H1 (cell line): ENCODE measurements around the gene IFT122. TPM values are rescaled to one million over a fixed set of nuclear protein-coding genes. Genes with fewer than 3 reads are reported as not detected.

Source experiments
- GABPA ChIP-seq: IDR thresholded peaks from 2 replicates; pipeline ENCODE4 v1.6.1; 2011; ENCODE audit warnings: mild to moderate bottlenecking, low read length, moderate library complexity, borderline replicate concordance; ENCODE audit not compliant: insufficient read depth
- HDAC6 ChIP-seq: IDR thresholded peaks from one replicate; pipeline ENCODE4 v1.7.1; 2012; ENCODE audit warnings: low read depth, mild to moderate bottlenecking, inconsistent platforms, low read length, moderate library complexity
- RFX5 ChIP-seq: IDR thresholded peaks from 2 replicates; pipeline ENCODE4 v1.6.1; 2011; ENCODE audit warnings: low read depth, low read length, improper control_type of control experiment, borderline replicate concordance
- SIN3A ChIP-seq, 2 experiments: IDR thresholded peaks in 1 of 2; conservative IDR thresholded peaks in 1 of 2; 2 replicates each; pipeline ENCODE4 v1.6.1; 2011 to 2012; ENCODE audit warnings: low read length in 2 of 2, improper control_type of control experiment in 1 of 2, low read depth in 1 of 2, mild to moderate bottlenecking in 1 of 2
- SIX5 ChIP-seq: IDR thresholded peaks from 2 replicates; pipeline ENCODE4 v1.6.1; 2011; ENCODE audit warnings: mild to moderate bottlenecking, low read depth, low read length
- TBP ChIP-seq: IDR thresholded peaks from 2 replicates; pipeline ENCODE4 v1.6.1; 2011; ENCODE audit warnings: low read depth, low read length, improper control_type of control experiment
- TEAD4 ChIP-seq: IDR thresholded peaks from 2 replicates; pipeline ENCODE4 v1.6.1; 2012; ENCODE audit warnings: low read depth, low read length, inconsistent platforms, mixed read lengths
- polyA plus RNA-seq, 7 experiments: library from polyadenylated mRNA; depleted of rRNA in 3 of 7; stranded (reverse) in 5 of 7; unstranded in 2 of 7; fragments of >200 nt in 5 of 7; fragments of 200-250 nt in 2 of 7; gene quantifications; 1 replicate in 5 of 7; 2 replicates in 1 of 7; 4 replicates in 1 of 7; pipeline versions ENCODE4 v1.2.1 to v1.2.3, GENCODE V29; 2011 to 2013; ENCODE audit warnings: missing spikeins in 2 of 7, mixed read lengths in 2 of 7
- total RNA-seq: library from RNA; stranded (reverse); fragmentation: NEBNext Ultra II Directional; extraction: Animal tissue kit (Norgen Biotek cat#: 25700); gene quantifications from 2 replicates; pipeline ENCODE4 v1.2.1, GENCODE V29; 2021
- TF ChIP-seq, protein P1 (sequence below): fragments of 300-600 bp; sonication (generic); IDR thresholded peaks from 2 replicates; pipeline ENCODE4 v1.7.1; 2012; ENCODE audit warnings: low read length, moderate library complexity, mild to moderate bottlenecking, inconsistent platforms; ENCODE audit not compliant: insufficient replicate concordance
- TF ChIP-seq, protein P2 (sequence below): IDR thresholded peaks from 2 replicates; pipeline ENCODE4 v1.6.1; 2012; ENCODE audit warnings: low read length, inconsistent platforms

The IFT122 gene
- total and polyA plus RNA-seq, 2 of the 8 experiments (the other 6 are each of a cell fraction or from before 2014, with no cell fraction given), result 23.7 to 25.1 TPM

DNA sequence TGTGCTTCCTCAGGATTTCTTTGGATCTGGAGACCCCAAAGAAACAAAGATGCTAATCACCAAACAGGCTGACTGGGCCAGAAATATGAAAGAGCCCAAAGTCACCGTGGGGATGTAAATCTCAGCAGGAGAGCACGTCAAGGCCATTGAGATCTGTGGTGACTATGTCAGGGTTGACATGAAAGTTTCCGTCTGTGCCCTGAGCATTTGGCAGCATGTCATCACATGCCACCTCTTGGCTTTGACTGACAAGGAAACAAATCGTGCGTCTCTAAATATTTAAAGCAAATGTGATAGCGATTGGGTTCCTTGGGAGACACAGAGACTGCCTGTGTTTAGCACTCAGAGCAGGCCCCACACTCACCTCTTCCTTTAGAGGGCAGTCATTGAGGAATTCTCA is 46.8 kb upstream of the IFT122 start (continued):
- TF ChIP-seq, protein P1, sequence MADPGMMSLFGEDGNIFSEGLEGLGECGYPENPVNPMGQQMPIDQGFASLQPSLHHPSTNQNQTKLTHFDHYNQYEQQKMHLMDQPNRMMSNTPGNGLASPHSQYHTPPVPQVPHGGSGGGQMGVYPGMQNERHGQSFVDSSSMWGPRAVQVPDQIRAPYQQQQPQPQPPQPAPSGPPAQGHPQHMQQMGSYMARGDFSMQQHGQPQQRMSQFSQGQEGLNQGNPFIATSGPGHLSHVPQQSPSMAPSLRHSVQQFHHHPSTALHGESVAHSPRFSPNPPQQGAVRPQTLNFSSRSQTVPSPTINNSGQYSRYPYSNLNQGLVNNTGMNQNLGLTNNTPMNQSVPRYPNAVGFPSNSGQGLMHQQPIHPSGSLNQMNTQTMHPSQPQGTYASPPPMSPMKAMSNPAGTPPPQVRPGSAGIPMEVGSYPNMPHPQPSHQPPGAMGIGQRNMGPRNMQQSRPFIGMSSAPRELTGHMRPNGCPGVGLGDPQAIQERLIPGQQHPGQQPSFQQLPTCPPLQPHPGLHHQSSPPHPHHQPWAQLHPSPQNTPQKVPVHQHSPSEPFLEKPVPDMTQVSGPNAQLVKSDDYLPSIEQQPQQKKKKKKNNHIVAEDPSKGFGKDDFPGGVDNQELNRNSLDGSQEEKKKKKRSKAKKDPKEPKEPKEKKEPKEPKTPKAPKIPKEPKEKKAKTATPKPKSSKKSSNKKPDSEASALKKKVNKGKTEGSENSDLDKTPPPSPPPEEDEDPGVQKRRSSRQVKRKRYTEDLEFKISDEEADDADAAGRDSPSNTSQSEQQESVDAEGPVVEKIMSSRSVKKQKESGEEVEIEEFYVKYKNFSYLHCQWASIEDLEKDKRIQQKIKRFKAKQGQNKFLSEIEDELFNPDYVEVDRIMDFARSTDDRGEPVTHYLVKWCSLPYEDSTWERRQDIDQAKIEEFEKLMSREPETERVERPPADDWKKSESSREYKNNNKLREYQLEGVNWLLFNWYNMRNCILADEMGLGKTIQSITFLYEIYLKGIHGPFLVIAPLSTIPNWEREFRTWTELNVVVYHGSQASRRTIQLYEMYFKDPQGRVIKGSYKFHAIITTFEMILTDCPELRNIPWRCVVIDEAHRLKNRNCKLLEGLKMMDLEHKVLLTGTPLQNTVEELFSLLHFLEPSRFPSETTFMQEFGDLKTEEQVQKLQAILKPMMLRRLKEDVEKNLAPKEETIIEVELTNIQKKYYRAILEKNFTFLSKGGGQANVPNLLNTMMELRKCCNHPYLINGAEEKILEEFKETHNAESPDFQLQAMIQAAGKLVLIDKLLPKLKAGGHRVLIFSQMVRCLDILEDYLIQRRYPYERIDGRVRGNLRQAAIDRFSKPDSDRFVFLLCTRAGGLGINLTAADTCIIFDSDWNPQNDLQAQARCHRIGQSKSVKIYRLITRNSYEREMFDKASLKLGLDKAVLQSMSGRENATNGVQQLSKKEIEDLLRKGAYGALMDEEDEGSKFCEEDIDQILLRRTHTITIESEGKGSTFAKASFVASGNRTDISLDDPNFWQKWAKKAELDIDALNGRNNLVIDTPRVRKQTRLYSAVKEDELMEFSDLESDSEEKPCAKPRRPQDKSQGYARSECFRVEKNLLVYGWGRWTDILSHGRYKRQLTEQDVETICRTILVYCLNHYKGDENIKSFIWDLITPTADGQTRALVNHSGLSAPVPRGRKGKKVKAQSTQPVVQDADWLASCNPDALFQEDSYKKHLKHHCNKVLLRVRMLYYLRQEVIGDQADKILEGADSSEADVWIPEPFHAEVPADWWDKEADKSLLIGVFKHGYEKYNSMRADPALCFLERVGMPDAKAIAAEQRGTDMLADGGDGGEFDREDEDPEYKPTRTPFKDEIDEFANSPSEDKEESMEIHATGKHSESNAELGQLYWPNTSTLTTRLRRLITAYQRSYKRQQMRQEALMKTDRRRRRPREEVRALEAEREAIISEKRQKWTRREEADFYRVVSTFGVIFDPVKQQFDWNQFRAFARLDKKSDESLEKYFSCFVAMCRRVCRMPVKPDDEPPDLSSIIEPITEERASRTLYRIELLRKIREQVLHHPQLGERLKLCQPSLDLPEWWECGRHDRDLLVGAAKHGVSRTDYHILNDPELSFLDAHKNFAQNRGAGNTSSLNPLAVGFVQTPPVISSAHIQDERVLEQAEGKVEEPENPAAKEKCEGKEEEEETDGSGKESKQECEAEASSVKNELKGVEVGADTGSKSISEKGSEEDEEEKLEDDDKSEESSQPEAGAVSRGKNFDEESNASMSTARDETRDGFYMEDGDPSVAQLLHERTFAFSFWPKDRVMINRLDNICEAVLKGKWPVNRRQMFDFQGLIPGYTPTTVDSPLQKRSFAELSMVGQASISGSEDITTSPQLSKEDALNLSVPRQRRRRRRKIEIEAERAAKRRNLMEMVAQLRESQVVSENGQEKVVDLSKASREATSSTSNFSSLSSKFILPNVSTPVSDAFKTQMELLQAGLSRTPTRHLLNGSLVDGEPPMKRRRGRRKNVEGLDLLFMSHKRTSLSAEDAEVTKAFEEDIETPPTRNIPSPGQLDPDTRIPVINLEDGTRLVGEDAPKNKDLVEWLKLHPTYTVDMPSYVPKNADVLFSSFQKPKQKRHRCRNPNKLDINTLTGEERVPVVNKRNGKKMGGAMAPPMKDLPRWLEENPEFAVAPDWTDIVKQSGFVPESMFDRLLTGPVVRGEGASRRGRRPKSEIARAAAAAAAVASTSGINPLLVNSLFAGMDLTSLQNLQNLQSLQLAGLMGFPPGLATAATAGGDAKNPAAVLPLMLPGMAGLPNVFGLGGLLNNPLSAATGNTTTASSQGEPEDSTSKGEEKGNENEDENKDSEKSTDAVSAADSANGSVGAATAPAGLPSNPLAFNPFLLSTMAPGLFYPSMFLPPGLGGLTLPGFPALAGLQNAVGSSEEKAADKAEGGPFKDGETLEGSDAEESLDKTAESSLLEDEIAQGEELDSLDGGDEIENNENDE, result no peak
- TF ChIP-seq TBP (no peak), SIN3A (conservative IDR thresholded peaks at IDR 0.05 in 1 of 2, IDR thresholded peaks at IDR 0.05 in 1 of 2; ENCODE audit: low read depth in 1 of 2, low read length in 2 of 2) (no peak), RFX5 (no peak), GABPA (no peak), SIX5 (no peak), TEAD4 (no peak), HDAC6 (no peak)
- TF ChIP-seq, protein P2, sequence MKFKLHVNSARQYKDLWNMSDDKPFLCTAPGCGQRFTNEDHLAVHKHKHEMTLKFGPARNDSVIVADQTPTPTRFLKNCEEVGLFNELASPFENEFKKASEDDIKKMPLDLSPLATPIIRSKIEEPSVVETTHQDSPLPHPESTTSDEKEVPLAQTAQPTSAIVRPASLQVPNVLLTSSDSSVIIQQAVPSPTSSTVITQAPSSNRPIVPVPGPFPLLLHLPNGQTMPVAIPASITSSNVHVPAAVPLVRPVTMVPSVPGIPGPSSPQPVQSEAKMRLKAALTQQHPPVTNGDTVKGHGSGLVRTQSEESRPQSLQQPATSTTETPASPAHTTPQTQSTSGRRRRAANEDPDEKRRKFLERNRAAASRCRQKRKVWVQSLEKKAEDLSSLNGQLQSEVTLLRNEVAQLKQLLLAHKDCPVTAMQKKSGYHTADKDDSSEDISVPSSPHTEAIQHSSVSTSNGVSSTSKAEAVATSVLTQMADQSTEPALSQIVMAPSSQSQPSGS, result no peak
